NCI-H146 treated with DMSO at 0.1 percent for 48 hours (cell line): ENCODE data around the gene CHAF1B.

Experiments
- DNase-seq: peaks from one replicate; lab custom pipeline; 2025; ENCODE audit not compliant: unreplicated experiment; lab: John Stamatoyannopoulos, UW

The CHAF1B gene

DNA sequence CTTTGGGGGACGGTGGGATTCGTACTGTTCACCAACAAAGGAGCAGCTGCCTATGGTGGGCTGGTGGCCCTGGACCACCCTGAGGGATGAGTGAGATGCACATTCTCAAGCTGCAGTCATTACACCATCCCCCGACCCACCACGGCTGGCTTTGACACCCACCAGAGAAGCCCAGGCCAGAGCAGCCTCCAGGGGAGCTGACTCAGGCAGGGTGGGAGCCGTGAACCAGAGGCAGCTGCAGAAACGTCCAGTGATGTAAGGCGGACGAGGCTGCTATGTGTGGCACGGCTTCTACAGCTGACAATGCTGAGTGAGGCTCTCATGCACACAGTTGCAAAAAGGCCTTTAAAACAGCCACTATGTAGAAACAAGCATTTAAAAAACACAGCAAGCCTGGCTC is 40.1 kb downstream of the CHAF1B start:
- DNase-seq = no peak

DNA sequence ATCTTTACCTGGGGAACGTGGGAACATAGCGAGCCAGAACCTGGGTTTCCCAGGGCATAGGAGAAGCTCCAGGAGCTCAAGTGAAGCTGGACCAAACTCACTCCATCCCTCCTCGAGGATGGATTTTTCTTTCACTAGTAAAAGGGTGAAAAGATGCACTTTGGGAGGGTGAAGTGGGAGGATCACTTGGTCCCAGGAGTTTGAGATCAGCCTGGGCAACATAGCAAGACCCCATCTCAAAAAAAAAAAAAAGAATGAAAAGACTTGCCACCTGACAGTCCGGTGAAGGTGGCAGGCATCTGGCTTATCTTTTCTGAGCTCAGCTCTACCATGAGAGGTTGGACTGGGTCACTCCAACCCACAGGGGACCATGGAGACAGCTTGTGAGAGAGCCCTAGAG is 42.3 kb downstream of the CHAF1B start:
- no peak for DNase-seq

DNA sequence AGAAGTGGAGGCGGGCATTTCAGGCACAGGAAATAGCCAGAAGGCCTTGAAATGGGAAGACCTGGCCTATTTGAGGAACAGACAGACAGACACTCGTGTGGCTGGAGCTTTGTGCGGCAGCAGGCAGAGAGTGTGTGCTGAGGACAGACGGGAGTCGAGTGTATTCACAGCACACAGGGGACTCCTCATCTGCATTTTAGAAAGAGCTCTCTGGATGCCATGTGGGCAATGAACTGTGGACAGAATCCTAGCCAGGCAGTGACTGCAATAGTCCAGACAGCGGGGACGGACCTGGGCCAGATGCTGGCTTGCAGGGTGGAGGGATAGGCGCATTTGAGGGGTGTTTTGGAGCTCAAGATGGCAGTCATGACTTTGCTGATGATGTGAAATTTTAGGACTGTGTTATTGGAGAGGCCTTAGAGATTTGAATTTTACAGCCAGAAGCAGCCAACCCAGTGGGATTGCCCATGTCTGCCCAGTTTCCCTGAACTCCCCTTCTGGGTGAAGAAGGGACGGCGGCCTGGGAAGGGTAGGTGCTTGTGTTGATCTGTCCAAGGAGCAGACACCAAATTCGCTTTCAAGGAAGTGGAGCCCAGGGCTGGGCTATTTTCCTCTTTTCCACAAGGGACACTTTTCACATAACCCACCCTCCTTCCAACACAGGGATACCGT is 43.7 kb downstream of the CHAF1B start:
- DNase-seq = no peak

DNA sequence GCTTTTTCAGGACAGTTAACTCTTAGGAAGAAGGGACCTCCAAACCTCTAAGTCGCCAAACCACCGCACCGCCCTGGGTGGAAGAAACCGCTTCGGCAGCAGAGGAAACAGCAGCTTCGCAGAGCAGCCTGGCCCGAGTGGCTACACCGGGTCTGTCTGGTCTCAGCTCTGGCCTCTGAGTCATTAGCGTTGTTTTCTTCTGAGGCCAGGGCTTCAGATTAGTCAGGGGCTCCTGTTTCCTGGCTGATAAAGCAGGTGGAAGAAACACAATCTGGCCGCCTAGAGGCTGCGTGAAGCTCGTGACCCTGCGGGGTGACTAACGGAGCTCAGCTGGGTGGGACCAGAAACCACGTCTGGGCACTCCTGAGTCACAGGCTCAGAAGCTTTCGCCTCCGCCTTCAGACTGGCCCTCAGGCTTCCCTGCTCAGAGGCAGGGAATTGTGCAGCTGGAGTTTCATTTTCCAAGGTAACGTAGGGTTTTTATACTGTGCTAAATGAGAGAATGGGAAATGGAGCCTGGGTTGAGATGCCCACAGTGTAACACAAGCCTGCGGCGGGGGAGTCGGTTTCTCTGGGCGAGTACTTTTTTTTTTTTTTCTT is 44.9 kb downstream of the CHAF1B start:
- peak; percentile 6 for DNase-seq

DNA sequence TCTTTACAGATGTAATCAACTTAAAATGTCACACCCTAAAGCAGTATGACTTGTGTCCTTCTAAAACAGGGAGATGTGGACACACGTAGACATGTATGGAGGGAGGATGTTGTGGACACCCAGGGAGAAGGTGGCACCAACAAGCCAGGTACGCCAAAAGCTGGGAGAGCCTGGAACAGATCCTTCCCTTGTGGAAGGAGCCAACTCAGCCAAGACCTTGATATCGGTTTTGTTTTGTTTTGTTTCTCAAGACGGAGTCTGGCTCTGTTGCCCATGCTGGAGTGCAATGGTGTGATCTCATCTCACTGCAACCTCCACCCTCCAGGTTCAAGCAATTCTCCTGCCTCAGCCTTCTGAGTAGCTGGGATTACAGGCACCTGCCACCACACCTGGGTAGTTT is 45.6 kb downstream of the CHAF1B start:
- DNase-seq = no peak

DNA sequence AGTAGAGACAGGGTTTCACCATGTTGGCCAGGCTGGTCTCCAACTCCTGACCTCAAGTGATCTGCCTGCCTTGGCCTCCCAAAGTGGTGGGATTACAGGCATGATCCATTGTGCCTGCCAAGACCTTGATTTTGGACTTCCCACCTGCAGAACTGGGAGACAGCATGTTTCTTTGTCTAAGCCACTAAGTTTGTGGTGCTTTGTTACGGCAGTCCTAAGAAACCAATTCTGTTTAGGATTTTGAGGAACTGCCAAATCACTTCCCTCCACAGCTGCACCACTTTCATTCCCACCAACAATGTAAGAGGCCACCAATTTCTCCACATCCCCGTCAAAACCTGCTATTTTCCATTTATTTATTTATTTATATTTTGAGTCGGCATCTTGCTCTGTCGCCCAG is 46.1 kb downstream of the CHAF1B start:
- DNase-seq = no peak

DNA sequence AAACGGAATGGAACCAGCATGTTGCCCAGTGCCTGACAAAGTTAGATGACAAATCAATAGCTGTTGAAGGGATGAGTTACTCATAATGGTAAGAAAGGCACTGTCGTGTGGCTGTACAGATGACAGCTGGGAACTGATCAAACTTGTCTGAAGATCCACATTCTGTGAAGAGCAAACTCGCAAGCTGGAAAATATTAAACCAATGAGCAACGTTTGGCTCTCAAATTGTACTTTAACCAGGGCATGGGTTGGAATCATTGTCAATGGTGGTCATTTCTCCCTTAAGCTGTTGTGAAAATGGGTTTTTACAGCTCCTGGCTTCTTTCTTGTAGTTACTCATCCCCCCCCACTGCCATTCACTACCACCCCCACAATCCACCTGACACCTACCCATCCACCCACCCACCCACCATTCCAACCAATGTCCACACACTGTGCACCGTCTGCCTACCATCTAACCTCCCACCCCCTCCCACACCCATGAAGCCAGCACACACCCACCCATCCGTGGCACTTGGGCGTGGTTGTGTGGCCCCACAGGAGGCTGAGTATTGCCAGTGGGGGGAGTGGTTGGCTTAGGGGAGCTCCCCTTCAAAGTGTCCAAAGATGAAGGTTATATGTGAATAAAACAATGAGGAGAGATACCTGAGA is 48.0 kb downstream of the CHAF1B start:
- DNase-seq = no peak

DNA sequence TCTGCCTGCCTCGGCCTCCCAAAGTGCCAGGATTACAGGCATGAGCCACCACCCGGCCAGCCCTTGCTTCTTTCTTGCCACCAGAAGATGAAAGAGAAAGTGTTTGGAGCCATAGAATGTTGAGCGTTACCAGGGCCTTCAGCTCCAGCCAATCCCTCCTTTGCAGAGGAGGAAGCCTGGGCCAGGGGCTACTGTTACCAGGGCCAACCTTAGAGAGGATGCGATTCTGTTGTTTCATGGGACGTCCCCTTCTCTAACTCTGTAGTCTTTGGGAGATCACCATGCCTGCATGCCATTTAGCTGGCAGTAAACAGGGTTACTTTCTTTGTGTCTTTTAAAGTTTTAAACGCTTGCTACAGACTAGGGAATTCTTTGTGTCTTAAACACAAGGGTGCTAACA is 49.0 kb downstream of the CHAF1B start:
- DNase-seq = no peak

DNA sequence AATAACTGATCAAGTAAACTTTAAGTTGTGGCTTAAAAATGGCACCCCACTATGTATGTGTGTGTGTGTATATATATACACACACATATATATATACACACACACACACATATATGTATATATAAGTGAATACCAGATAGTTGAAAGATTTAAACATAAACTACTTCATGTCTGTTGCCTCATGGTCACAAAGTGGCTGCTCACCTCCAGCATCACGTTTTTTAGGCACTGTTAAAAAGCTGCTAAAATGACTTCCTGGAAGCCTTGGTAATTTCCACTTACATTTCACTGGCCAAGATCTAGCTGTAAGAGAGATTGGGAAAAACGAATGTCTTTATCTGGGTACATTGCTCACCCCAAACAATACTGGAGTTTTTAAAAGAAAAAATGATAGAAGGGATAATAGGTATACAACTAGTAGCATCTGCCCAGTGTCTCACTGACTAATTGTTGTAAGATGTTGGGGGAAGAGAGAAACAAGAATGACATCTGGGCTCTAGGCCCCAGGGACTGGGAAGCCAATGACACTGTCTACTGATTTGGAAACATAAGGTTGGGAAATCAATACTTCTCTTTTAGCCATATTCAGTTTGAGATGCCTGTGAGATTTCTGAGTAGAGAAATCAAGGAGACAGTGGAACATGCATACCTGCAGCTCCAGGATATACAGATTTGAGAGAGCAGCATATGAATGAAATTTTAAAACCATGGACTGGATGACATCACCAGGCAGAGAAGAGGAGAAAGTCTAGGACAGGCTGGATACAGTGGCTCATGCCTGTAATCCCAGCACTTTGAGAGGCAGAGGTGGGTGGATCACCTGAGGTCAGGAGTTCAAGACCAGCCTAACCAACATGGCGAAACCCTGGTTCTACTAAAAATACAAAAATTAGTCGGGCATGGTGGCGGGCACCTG is 51.9 kb downstream of the CHAF1B start:
- DNase-seq = no peak

DNA sequence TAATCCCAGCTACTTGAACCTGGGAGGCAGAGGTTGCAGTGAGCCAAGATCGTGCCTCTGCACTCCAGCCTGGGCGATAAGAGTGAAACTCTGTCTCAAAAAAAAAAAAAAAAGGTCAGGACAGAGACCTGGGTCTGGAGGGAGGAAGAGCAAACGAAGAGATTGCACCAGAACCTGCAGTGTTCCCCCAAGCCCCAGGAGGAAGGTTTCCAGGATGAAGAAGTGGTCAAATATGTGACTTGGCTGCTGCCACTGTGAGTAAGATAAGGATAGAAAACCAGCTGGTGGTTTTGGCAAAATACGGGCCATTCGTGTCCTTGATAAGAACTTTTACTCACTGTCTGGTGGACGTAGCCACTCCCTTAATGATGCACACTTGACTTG is 52.5 kb downstream of the CHAF1B start:
- DNase-seq = no peak

DNA sequence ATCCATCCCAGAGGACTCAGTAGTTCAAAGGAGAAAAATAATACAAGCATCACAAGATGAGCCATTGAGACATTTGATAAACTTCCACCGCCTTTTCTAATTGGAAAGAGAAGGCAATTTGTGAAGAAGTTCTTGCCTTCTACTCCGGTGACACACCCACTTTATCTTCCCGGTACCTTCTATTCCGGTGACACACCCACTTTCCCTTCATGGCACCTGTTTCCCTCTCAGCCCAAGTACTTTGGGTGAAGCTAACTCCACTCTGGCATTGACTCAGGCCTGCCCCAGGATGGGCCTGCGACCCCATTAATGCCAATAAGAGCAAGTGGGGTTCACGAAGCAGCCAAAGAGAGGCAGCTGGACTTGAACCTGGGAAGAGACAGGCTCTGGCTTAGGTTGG is 56.5 kb downstream of the CHAF1B start:
- no peak for DNase-seq

DNA sequence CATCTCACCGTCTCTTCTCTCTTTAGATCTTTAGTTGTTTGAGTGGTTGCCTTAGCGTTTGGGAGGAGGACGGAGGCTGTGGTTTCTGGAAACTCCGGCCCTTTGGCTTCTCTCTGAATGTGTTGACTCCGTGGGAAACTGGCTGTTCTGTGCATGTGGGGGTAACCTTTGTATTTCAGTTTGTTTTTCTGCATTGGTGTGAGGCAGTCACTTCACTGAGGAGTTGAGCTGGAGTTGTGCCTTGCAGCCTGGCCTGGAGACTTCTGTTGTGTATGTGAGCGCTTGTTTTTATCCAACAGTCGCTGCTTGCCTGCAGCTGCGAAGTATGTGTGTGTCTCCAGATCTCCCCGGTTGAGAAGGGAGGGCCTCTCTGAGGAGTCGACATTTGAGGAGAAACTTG is 61.1 kb downstream of the CHAF1B start:
- DNase-seq = no peak

DNA sequence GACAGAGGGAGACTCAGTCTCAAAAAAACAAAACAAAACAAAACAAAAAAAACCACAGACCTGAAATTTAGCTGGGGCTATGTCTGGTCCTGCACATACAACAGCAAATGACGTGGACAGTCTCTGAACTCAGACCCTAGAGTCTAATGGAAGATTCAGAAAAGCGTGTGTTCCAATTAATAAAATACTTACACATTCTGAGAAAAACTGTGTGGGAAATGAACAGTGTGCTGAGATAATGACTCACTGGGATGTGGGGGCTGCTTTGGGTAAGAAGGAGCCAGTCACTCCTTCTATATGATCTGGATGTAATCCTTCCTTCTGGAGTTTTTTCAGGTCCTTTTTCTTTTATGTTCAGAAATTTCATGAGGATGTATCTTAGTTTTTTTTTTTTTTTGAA is 65.3 kb downstream of the CHAF1B start:
- no peak for DNase-seq

DNA sequence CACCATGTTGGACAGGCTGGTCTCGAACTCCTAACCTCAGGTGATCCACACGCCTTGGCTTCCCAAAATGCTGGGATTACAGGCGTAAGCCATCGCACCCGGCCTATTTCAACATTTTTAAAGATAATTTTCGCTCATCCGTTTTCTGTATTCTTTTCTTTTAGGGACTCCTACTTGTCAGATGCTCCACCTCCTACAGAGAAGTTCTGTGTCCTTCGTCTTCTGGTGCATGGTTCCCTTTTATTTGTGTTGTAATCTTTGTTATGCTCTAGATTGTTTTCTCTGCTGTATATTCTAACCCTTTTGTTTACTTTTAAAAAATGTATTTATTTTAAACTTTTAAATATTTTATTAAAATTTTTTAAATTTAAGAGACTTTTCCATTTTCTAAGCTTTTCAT is 66.3 kb downstream of the CHAF1B start:
- DNase-seq = no peak

DNA sequence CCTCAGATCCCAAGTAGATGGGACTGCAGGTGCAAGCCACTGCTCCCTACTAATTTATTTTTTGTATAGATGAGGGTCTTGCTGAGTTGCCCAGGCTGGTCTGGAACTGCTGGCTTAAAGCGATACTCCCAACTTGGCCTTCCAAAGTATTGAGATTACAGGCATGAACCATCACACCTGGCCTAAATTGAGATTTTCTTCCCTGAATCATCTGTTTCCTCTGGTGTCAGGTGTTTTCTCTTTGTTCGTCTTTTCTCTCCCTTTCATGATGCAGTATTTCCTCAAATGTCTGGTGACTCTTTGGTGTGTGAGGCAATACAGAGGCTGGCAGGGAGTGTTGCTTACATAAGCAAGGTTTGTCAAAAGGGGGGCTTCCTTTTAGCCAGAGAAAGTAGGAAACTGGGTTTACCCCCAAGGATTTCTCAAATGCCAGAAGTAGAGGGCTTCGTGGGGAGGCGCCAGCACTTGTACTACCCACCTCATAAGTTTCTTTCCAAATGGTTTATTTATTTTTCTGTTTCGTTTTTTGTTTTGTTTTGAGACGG is 67.2 kb downstream of the CHAF1B start:
- DNase-seq = no peak

DNA sequence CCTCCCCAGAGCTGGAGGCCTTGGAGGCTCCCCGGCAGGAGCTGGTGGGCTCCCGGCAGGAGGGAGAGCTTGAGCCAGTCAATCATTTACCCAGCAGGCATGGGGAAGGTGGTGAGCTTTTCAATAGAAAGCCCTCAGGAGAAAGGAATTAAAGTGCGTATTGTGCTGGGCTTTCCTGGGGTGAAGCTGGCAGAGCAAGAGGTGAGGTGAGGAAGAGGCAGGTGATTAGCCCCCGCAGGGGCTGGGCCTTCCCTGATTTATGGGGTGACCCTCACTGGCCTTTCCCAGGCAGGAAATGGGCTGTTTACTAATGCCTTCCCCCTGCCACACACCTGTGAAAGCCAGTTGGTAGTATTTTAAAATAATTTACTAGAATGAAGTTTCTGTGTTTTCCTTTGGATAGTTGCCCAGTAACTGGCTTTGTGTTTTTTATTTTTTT is 68.9 kb downstream of the CHAF1B start:
- peak; percentile 79 for DNase-seq

DNA sequence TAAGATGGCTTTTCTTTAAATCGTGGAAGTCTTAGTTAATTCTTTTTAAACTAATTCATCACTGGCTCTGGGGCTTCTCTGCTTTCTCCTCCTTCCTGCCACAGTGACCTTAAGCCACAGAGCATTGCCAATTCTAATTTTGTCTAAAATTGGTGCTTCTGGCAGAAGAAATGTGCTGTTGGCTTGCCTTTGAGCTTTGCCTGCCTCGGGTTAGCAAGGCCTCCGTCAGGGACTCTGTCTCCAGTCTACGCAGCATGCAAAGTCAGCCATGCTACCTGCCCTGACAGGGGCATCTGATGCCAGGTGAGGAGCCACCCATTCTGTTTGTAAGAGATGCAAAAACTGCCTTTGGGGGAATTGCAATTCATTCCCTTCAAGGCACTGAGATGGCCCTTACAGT is 69.5 kb downstream of the CHAF1B start:
- no peak for DNase-seq

DNA sequence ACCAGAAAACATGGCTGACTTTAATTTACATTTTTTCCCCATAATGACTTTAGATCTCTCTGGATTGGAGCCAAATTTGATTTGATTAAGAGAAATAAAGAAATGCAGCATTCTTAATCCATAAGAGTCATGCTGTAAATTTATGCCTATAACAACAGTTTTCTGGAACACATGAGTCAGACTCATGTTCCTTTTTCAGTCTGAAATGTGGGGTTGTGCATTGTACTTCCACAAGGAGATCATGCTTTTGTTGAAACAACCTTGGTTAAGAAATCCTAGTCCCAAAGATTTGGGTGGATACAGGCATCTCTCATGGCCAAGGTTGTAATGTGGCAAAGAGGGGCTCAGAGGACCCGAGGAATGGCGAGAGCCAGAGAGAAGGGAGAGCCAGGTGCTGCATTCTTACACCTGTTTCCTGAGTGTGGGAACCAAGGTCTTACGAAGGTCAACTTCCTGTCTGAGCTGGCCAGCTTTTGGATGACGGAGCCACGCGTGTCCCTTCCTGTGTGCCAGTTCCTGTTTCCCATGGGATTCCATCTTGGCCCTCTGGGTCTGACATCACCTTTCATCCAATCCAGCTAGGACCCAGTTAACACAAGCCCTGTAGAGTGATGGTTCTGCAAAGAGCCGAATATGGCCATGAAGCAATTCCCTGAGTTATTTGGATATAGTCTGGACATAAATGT is 71.7 kb downstream of the CHAF1B start:
- no peak for DNase-seq

DNA sequence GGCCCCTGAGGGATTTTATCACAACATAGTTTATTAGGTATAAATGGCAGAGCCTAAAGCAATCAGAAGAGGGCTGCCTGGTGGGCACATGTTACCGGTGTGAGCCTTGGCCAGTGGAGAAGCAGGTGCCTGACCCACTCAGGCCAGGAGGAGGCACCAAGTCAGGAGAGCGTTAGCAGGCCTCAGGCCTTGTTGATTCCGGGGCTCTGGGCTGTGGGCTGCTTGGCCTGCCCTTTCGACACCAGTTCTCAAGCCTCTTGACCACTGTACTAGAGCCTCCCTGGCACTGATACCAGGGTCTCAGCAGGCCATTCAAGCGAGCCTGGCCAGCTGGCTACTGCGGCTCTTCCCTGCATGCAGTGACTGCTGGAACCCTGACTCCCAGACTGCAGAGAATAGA is 73.9 kb downstream of the CHAF1B start:
- no peak for DNase-seq

DNA sequence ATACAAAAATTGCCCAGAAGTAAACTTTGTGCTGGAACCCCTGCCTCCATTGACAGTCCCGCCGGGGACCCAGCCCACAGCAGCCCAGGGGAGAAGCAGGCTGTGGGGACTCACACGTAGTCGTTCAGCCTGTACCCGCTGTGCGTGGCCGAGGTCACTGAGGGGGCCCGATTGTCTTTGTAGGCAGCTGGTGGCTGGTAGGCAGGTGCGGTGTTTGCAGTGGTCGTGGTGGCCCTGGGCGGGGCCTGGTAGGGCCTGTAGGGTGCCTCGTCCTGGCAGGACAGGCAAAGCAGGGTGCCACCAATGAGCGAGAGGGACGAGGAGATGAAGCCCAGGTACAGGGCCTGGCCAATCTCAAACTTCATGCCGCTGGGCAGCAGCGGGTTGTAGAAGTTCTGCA is 75.7 kb downstream of the CHAF1B start:
- no peak for DNase-seq
